Measurements from ENCODE around the gene SIAH3. TPM values are rescaled to one million over a fixed set of nuclear protein-coding genes. Genes with fewer than 3 reads are reported as not detected.

SIAH3 gene
- total RNA-seq = not detected in 2 replicates

GRCh38 chr13:45851171-45851921 lies at the start of gene SIAH3:
SIAH3 (minus strand) TSS chr13:45851753; CDS start chr13:45851629, 124 bp downstream.

Other genes with a start within 250 kb of the SIAH3 start
- gene ERICH6B, start 236.0 kb downstream of the SIAH3 start, total RNA-seq = not detected in 2 replicates
- not detected in 2 replicates for gene CBY2, start 149.4 kb downstream of the SIAH3 start, total RNA-seq
- gene ZC3H13, start 201.0 kb upstream of the SIAH3 start, total RNA-seq = 8.5 and 13.2 TPM in 2 replicates